Right lobe of liver (tissue), 6 donors: ENCODE results near the gene SIPA1. TPM values are rescaled to one million over a fixed set of nuclear protein-coding genes. Genes with fewer than 3 reads are reported as not detected.

Experiments used
- ATAC-seq, 4 donors: fragments of 200-7000 bp; cut with Tn5 transposase; one replicate each; pipeline ENCODE4 v1.9.1; 2020; ENCODE audit warnings: mild to moderate bottlenecking in 4 of 4, moderate library complexity in 4 of 4
- DNase-seq, 3 donors: peaks; one replicate each; pipeline ENCODE4 v3.0.0-alpha.2; 2020
- H3K27ac ChIP-seq, 3 donors: fragments of 200-600 bp; one replicate each; pipeline ENCODE4 v1.8.0; 2022
- H3K27me3 ChIP-seq, 2 donors: fragments of 200-600 bp; one replicate each; pipeline ENCODE4 v1.8.0; 2022
- H3K36me3 ChIP-seq, 4 donors: fragments of 200-600 bp; sonication (generic) in 1 of 4; one replicate each; pipeline versions ENCODE4 v1.5.1 to v1.8.0; 2017 to 2022; ENCODE audit warnings: control low read depth in 1 of 4
- H3K4me1 ChIP-seq, 4 donors: fragments of 200-600 bp; sonication (generic) in 1 of 4; one replicate each; pipeline versions ENCODE4 v1.5.1 to v1.8.0; 2017 to 2022; ENCODE audit warnings: control low read depth in 1 of 4
- H3K4me3 ChIP-seq, 3 donors: fragments of 200-600 bp; one replicate each; pipeline ENCODE4 v1.8.0; 2022
- H3K9me3 ChIP-seq, 4 donors: fragments of 200-600 bp; sonication (generic) in 1 of 4; one replicate each; pipeline versions ENCODE4 v1.5.1 to v1.8.0; 2017 to 2022; ENCODE audit warnings: control low read depth in 1 of 4
- POLR2A ChIP-seq: fragments of 450-650 bp; IDR thresholded peaks from one replicate; pipeline ENCODE4 v1.6.1; 2017; ENCODE audit warnings: antibody characterized with exemption, mild to moderate bottlenecking
- whole genome bisulfite sequencing: methylation state at CpG from one replicate; pipeline ENCODE4 v1.1.6; 2018; ENCODE audit warnings: low coverage, low lambda C conversion rate; ENCODE audit not compliant: insufficient coverage; ENCODE audit errors: missing lambda C conversion rate; 5-methylcytosine and 5-hydroxymethylcytosine counted together
- intact Hi-C, 2 donors: fragments of 100-400 bp; cut with DNase I; formaldehyde crosslinking; loops; one replicate each; pipeline versions ENCODE4 v1.11.2 to v1.14.1; 2022
- long read RNA-seq: library from polyadenylated mRNA; unstranded; transcript quantifications from one replicate; pipeline ENCODE4 v2.0.0, GENCODE V29; 2019
- total RNA-seq, 6 experiments: library from RNA; depleted of rRNA in 2 of 6; stranded (reverse); fragments of >200 nt in 2 of 6; fragmentation: NEBNext Ultra II Directional in 3 of 6; extraction: Animal tissue kit (Norgen Biotek cat#: 25700) in 3 of 6; gene quantifications; one replicate each; pipeline versions ENCODE4 v1.1.0 to v1.2.4, GENCODE V29; 2016 to 2023
- TF ChIP-seq, protein P1 (sequence below), 4 donors: fragments of 200-600 bp in 3 of 4; fragments of 450-650 bp in 1 of 4; IDR thresholded peaks; one replicate each; pipeline versions ENCODE4 v1.5.1 to v1.8.0; 2016 to 2022; ENCODE audit warnings: antibody characterized with exemption in 4 of 4, mild to moderate bottlenecking in 2 of 4
- donor health status: DM: no; HTN: yes; CAD: no.
- donor health status: DM: no; HTN: no; CAD: no.
- donor health status: DM: no; HTN: no; CAD: no.
- donor health status: DM: no; HTN: yes; CAD: no.
- donor health status: DM: no; HTN: yes; CAD: no.

SIPA1 gene, protein sequence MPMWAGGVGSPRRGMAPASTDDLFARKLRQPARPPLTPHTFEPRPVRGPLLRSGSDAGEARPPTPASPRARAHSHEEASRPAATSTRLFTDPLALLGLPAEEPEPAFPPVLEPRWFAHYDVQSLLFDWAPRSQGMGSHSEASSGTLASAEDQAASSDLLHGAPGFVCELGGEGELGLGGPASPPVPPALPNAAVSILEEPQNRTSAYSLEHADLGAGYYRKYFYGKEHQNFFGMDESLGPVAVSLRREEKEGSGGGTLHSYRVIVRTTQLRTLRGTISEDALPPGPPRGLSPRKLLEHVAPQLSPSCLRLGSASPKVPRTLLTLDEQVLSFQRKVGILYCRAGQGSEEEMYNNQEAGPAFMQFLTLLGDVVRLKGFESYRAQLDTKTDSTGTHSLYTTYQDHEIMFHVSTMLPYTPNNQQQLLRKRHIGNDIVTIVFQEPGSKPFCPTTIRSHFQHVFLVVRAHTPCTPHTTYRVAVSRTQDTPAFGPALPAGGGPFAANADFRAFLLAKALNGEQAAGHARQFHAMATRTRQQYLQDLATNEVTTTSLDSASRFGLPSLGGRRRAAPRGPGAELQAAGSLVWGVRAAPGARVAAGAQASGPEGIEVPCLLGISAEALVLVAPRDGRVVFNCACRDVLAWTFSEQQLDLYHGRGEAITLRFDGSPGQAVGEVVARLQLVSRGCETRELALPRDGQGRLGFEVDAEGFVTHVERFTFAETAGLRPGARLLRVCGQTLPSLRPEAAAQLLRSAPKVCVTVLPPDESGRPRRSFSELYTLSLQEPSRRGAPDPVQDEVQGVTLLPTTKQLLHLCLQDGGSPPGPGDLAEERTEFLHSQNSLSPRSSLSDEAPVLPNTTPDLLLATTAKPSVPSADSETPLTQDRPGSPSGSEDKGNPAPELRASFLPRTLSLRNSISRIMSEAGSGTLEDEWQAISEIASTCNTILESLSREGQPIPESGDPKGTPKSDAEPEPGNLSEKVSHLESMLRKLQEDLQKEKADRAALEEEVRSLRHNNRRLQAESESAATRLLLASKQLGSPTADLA
- 10 to 100 TPM; 21.1 to 34.1 (median 25.3) TPM for total RNA-seq
- long read RNA-seq, partial matches to known transcripts: 7 of 9 reads
- long read RNA-seq, other reads (novel, unspliced or antisense): 1 of 9 reads

DNA sequence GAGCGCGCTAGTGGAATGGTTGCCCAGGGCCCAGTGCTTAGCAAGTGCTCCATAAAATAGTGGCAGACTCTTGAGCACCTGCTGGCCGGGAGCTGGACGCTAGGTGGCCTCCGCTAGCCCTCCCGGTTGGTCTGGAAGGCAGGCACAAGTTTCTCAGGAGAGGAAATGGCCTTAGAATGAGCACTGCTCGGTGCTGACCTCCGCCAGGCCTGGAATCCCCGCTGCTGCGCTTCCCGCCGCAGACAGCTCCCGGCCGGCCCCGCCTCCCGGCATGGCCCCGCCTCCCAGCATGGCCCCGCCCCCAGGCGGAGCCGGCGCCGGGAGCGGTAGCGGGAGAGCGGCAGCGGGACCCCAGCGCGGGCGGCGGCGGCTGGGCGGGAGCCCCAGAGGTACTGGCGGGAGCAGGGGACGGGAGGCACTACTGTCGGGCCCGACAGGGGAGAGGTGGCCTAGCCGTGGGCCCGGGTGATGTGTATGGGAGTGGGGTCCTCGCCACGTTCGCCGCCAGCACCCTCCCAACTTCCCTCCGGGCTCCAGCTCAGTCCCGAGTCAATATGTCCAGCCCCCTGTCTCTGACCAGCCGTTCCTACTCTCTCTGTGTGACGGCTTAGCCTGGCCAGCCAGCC lies at the start of gene SIPA1:
TSS of gene SIPA1 (plus strand) at position 308 of the 626 bp plus-strand sequence. CDS start 2,821 bp downstream, outside the sequence.
- H3K9me3 ChIP-seq: no peaks in the 10 kb centered on the region
- peaks cover 0 to 22% (median 11%) of the 10 kb centered on the region in 4 donors for H3K36me3 ChIP-seq
- 0% methylated on average over 6 of the region's 46 CpGs for WGBS
- peaks cover 0 to 30% (median 11%) of the 10 kb centered on the region in 4 donors for H3K4me1 ChIP-seq
- H3K27me3 ChIP-seq: no peaks in the 10 kb centered on the region
- intact Hi-C loops: no loop called here
- DNase-seq (peak; percentile 83 to 87 (median 84)), ATAC-seq (peak; percentile 82 to 87 (median 84))
- TF ChIP-seq, protein P1, sequence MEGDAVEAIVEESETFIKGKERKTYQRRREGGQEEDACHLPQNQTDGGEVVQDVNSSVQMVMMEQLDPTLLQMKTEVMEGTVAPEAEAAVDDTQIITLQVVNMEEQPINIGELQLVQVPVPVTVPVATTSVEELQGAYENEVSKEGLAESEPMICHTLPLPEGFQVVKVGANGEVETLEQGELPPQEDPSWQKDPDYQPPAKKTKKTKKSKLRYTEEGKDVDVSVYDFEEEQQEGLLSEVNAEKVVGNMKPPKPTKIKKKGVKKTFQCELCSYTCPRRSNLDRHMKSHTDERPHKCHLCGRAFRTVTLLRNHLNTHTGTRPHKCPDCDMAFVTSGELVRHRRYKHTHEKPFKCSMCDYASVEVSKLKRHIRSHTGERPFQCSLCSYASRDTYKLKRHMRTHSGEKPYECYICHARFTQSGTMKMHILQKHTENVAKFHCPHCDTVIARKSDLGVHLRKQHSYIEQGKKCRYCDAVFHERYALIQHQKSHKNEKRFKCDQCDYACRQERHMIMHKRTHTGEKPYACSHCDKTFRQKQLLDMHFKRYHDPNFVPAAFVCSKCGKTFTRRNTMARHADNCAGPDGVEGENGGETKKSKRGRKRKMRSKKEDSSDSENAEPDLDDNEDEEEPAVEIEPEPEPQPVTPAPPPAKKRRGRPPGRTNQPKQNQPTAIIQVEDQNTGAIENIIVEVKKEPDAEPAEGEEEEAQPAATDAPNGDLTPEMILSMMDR (IDR thresholded peaks at IDR 0.05): peak; percentile 30 to 37 (median 34)
- TF ChIP-seq POLR2A: peak; percentile 79
- peak within 1 kb of the TSS; percentile 58 to 79 (median 65) for H3K4me3 ChIP-seq
- H3K27ac ChIP-seq: peak within 1 kb of the TSS; percentile 76 to 80 (median 77)

DNA sequence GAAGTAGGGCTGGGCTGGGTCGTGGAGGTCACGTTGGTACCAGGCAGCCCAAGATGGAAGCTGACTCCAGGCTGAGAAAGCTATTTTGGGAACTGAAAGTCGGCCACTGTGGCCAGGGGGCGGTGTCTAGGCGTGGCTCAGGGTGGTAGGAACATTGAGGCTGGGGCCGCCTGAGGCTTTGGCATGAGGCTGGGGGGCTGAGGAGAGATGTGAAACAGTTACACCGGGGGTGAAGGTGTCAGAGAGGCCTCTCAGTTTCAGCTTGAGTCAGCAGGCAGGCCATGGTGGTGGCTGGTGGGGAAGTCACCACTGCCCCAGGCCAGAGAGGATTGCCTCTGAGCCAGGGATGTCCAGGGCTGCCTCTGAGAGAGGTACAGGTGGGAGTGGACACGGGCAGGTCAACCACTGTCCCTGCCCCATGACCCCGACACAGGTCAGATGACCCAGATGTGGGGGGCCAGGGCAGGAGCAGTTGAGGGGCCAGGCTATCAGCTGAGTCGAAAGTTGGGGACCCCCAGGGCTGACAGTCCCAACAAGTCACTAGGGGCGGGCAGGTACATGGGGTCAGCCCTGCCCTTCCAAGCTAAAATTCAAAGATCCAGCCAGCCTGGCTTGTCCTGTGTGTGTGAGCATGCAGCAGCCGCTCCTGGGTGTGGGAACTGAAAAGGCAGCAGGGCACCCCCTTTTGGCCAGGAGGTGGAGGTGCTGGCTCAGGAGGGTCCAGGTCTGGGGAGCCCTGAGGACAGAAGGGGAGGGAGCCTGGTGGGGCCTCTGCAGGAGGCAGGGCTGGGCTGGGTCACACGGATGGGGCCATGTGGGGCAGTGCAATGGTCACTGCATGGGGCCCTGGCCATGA lies 49.5 kb upstream of the SIPA1 start:
- DNase-seq (peak; percentile 61 to 72 (median 63)), ATAC-seq (peak; percentile 51 to 70 (median 66))
- WGBS: 45% methylated on average over 8 of the region's 13 CpGs
- Histone ChIP-seq H3K9me3 (no peaks in the 10 kb centered on the region), H3K36me3 (no peaks in the 10 kb centered on the region), H3K27me3 (no peaks in the 10 kb centered on the region), H3K4me1 (no peaks in the 10 kb centered on the region), H3K27ac (peak overlapping the region in 1 of 3 donors; percentile 16), H3K4me3 (no peak overlapping the region)
- intact Hi-C loops: no loop called here
- no peak for TF ChIP-seq POLR2A
- TF ChIP-seq, protein P1 (IDR thresholded peaks at IDR 0.05): peak; percentile 45 to 58 (median 53)

DNA sequence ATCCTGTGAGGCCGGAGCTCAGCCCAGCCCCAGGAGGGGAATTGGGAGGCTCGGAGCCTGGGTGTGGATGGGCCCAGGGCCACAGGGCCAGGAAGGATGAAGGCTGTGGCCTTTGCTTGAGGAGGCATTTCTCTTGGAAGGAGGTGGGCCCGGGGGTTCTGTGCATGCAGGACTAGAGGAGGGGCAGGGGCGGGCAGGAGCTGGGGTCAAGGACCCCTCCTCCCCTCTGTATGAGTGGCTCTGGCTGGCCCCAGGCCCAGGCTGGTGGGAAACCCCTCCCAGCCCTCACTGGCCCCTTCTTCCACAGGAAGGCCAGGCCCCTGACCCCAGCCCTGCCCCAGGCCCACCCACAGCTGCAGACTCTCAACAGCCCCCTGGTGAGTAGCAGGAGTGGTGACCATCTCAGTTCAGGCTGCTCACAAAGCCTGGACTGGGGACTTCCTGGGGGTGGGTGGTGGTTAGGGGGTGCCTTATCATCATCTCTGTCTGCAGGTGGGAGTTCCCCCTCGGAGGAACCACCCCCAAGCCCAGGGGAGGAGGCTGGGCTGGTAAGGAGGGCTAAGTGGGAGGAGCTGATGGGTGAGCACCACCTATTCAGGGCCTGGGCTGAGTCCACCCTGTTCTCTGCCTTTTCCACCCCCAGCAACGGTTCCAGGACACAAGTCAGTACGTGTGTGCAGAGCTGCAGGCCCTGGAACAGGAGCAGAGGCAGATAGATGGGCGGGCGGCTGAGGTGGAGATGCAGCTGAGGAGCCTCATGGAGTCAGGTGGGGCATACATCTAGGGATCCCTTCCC lies 48.3 kb upstream of the SIPA1 start:
- Histone ChIP-seq H3K27me3 (no peaks in the 10 kb centered on the region), H3K4me3 (no peak overlapping the region), H3K9me3 (no peaks in the 10 kb centered on the region), H3K36me3 (no peaks in the 10 kb centered on the region), H3K27ac (no peak overlapping the region), H3K4me1 (no peaks in the 10 kb centered on the region)
- intact Hi-C loops: no loop called here
- TF ChIP-seq, protein P1 (IDR thresholded peaks at IDR 0.05): no peak
- TF ChIP-seq POLR2A: no peak
- WGBS: 49% methylated on average over 4 of the region's 9 CpGs
- ATAC-seq: no peak
- DNase-seq: peak in 1 of 3 donors; percentile 48
